Measurements from ENCODE around the gene UBE2E3.

DNA sequence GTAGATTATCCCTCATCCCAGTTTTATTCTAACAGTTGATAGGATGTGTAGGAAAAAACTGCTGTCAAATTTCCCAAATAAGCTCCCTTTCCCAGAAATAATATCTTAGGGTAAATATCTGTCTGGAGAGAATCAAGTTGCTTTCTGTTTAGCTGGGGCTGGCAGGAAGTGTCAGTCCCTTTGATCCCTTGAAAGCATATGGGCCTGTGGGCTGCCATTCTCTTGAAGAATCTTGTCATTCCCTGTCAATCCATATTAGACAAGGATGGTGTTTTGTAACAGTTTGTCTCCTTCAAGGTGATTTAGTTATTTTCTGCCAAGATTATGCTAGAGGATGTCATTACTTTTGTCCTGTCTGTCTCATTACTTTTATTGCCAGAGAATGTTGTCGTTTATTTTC, 37.1 kb upstream of the UBE2E3 start:
- TF ChIP-seq, protein P1, sequence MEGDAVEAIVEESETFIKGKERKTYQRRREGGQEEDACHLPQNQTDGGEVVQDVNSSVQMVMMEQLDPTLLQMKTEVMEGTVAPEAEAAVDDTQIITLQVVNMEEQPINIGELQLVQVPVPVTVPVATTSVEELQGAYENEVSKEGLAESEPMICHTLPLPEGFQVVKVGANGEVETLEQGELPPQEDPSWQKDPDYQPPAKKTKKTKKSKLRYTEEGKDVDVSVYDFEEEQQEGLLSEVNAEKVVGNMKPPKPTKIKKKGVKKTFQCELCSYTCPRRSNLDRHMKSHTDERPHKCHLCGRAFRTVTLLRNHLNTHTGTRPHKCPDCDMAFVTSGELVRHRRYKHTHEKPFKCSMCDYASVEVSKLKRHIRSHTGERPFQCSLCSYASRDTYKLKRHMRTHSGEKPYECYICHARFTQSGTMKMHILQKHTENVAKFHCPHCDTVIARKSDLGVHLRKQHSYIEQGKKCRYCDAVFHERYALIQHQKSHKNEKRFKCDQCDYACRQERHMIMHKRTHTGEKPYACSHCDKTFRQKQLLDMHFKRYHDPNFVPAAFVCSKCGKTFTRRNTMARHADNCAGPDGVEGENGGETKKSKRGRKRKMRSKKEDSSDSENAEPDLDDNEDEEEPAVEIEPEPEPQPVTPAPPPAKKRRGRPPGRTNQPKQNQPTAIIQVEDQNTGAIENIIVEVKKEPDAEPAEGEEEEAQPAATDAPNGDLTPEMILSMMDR (IDR thresholded peaks at IDR 0.05; ENCODE audit: low read length), result no peak
- no peak for TF ChIP-seq EZH2 (IDR thresholded peaks at IDR 0.05; ENCODE audit: borderline replicate concordance, low read length)
